ENCODE data around the gene ZDHHC22. TPM values are rescaled to one million over a fixed set of nuclear protein-coding genes. Genes with fewer than 3 reads are reported as not detected.

Gene ZDHHC22
- total RNA-seq, 2 donors from 2014 or later: 0.38 to 1.7 TPM

DNA sequence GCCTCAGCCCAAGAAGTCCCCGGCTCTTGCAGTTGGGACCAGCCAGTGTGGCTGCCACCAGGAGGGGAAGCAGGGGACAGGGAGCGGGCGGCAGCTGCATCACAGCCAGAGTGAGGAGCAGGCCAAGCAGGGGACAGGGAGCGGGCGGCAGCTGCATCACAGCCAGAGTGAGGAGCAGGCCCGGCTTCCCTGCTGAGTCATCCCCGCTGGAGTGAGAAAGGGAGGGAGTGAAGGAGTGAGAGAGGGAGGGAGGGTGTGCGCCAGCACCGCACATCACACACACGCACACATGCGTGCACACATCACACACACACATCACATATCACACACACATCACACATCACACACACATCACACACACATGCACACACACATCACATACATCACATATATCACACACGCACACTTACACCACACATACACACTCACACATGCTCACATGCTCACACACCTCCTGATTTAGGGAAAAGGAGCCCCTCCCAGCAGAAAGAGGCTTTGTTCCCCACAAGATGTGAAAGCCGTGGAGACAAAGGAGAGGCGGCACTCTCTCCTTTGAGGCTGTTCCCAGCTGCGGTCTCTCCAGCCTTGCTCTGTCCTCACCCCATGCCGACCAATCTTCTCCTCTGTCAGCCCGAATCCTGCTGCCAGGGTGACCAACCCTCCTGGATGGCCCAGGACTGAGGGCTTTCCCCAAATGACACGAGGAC lies 16.7 kb upstream of the ZDHHC22 start:
- H3K36me3 ChIP-seq (ENCODE audit: control insufficient read depth, insufficient read depth, low read length): no peaks in the 10 kb centered on the region
- peaks cover 11% of the 10 kb centered on the region for H3K4me1 Mint-ChIP-seq
- H3K4me3 Mint-ChIP-seq: no peak overlapping the region
- H3K27me3 ChIP-seq (ENCODE audit: control insufficient read depth, insufficient read depth, low read length, poor library complexity, severe bottlenecking): peaks cover 8% of the 10 kb centered on the region
- peak overlapping the region; percentile 86 for H3K27ac ChIP-seq (ENCODE audit: low read depth, low read length)
- WGBS, 2 experiments (ENCODE audit: insufficient coverage in 1 of 2, insufficient read length in 1 of 2): 36 to 42% methylated on average over 5 to 15 of the region's 18 CpGs
- no peaks in the 10 kb centered on the region for H3K36me3 Mint-ChIP-seq (ENCODE audit: low read depth)
- no peaks in the 10 kb centered on the region for H3K9me3 ChIP-seq (ENCODE audit: control insufficient read depth, low read length)
- peaks cover 14% of the 10 kb centered on the region for H3K27me3 Mint-ChIP-seq (ENCODE audit: insufficient read depth)
- no peak overlapping the region for H3K9ac ChIP-seq (ENCODE audit: extremely low read depth, low read length, poor library complexity, severe bottlenecking)
- H3K4me1 ChIP-seq (ENCODE audit: control insufficient read depth, insufficient read depth, low read length): peaks cover 3% of the 10 kb centered on the region
- peak; percentile 27 for TF ChIP-seq CTCF (conservative IDR thresholded peaks at IDR 0.05)
- H3K27ac Mint-ChIP-seq: peak overlapping the region; percentile 20
- no peak overlapping the region for H3K4me3 ChIP-seq (ENCODE audit: low read length)
- no peaks in the 10 kb centered on the region for H3K9me3 Mint-ChIP-seq
- DNase-seq: peak; percentile 84

DNA sequence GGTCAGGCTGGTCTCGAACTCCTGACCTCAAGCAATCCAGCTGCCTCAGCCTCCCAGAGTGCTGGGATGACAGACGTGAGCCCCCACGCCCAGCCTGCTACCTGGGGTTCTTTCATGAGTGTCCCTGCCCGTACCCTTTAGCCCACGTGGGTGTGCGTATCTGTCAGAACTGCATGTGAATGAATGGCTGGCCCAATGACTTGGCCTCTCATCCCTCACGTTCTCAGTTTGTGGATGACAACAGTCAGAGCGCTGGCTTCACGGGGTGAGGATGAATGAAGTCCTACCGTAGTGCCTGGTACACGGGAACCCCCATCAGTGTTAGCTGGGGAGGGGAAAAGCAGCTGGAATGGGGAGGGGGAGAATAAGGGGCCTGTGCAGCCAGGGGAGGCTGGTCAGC lies 16.1 kb upstream of the ZDHHC22 start:
- Mint-ChIP-seq H3K9me3 (no peaks in the 10 kb centered on the region), H3K4me1 (peaks cover 11% of the 10 kb centered on the region), H3K4me3 (no peak overlapping the region), H3K36me3 (ENCODE audit: low read depth) (no peaks in the 10 kb centered on the region), H3K27ac (no peak overlapping the region), H3K27me3 (ENCODE audit: insufficient read depth) (peaks cover 14% of the 10 kb centered on the region)
- peak overlapping the region; percentile 86 for H3K27ac ChIP-seq (ENCODE audit: low read depth, low read length)
- H3K36me3 ChIP-seq (ENCODE audit: control insufficient read depth, insufficient read depth, low read length): no peaks in the 10 kb centered on the region
- H3K9me3 ChIP-seq (ENCODE audit: control insufficient read depth, low read length): no peaks in the 10 kb centered on the region
- WGBS, 2 experiments (ENCODE audit: insufficient coverage in 1 of 2, insufficient read length in 1 of 2): 66 to 83% methylated on average over 2 to 11 of the region's 11 CpGs
- DNase-seq: no peak
- H3K4me3 ChIP-seq (ENCODE audit: low read length): no peak overlapping the region
- peaks cover 8% of the 10 kb centered on the region for H3K27me3 ChIP-seq (ENCODE audit: control insufficient read depth, insufficient read depth, low read length, poor library complexity, severe bottlenecking)
- no peak for TF ChIP-seq CTCF (conservative IDR thresholded peaks at IDR 0.05)
- no peak overlapping the region for H3K9ac ChIP-seq (ENCODE audit: extremely low read depth, low read length, poor library complexity, severe bottlenecking)
- peaks cover 3% of the 10 kb centered on the region for H3K4me1 ChIP-seq (ENCODE audit: control insufficient read depth, insufficient read depth, low read length)

DNA sequence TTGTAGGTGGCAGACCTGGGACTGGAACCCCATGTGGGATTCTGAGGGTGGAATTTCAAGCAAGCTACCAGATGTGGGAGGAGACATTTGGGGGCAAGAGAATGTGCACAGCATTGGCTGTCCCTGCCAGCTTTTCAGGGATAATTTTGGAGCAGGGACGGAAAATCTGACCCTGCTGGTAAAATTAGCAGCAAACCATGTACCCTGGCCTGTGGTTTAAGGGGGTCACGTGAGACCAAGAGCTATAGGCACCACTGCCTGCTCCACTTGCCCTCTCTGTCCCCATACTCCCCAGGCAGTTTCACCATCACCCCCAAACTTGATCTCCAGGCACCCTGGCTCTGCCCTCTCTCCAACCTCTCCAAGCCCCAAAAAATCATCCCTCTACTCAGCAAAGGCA lies 13.5 kb upstream of the ZDHHC22 start:
- DNase-seq: no peak
- Histone ChIP-seq H3K9ac (ENCODE audit: extremely low read depth, low read length, poor library complexity, severe bottlenecking) (no peak overlapping the region), H3K27ac (ENCODE audit: low read depth, low read length) (no peak overlapping the region), H3K27me3 (ENCODE audit: control insufficient read depth, insufficient read depth, low read length, poor library complexity, severe bottlenecking) (no peaks in the 10 kb centered on the region), H3K4me3 (ENCODE audit: low read length) (no peak overlapping the region), H3K4me1 (ENCODE audit: control insufficient read depth, insufficient read depth, low read length) (peaks cover 3% of the 10 kb centered on the region), H3K36me3 (ENCODE audit: control insufficient read depth, insufficient read depth, low read length) (no peaks in the 10 kb centered on the region), H3K9me3 (ENCODE audit: control insufficient read depth, low read length) (no peaks in the 10 kb centered on the region)
- Mint-ChIP-seq H3K4me3 (no peak overlapping the region), H3K36me3 (ENCODE audit: low read depth) (no peaks in the 10 kb centered on the region), H3K27me3 (ENCODE audit: insufficient read depth) (peaks cover 16% of the 10 kb centered on the region), H3K4me1 (peaks cover 11% of the 10 kb centered on the region), H3K9me3 (no peaks in the 10 kb centered on the region), H3K27ac (no peak overlapping the region)
- no peak for TF ChIP-seq CTCF (conservative IDR thresholded peaks at IDR 0.05)
- WGBS, 2 experiments (ENCODE audit: insufficient coverage in 1 of 2, insufficient read length in 1 of 2): 93 to 97% methylated on average over 2 of the region's 2 CpGs

Data from endodermal cell (in vitro differentiated cells).